ENCODE results near the gene MOK. TPM values are rescaled to one million over a fixed set of nuclear protein-coding genes. Genes with fewer than 3 reads are reported as not detected.

MOK gene
- total RNA-seq, 2 experiments from 2014 or later = 6.5 to 7.4 TPM

DNA sequence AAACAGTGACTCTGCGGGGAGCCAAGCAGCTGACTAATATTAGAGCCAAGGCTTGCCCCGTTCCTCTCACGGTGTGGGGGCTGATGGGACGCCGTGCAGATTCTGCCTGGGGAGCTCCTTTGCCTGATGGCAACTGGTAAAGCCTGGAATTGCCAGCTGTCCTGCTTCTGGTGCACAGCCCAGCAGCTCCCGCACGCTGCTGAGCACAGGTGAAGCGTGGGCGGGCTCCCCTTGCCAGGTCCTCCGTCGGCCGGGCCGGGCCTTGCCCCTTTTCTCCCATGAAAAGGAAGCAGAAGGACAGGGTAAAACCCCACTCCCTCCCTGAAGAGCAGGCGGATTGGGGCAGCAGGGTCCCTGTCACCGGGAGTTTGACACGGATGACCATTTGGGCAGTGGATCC, 86.3 kb downstream of the MOK start:
- DNase-seq = no peak
- no peak overlapping the region for H3K27ac Mint-ChIP-seq
- peaks cover 16% of the 10 kb centered on the region for H3K4me1 Mint-ChIP-seq
- H3K36me3 Mint-ChIP-seq = no peaks in the 10 kb centered on the region
- no peaks in the 10 kb centered on the region for H3K27me3 Mint-ChIP-seq
- H3K9me3 Mint-ChIP-seq = no peaks in the 10 kb centered on the region
- no peak overlapping the region for H3K4me3 Mint-ChIP-seq

DNA sequence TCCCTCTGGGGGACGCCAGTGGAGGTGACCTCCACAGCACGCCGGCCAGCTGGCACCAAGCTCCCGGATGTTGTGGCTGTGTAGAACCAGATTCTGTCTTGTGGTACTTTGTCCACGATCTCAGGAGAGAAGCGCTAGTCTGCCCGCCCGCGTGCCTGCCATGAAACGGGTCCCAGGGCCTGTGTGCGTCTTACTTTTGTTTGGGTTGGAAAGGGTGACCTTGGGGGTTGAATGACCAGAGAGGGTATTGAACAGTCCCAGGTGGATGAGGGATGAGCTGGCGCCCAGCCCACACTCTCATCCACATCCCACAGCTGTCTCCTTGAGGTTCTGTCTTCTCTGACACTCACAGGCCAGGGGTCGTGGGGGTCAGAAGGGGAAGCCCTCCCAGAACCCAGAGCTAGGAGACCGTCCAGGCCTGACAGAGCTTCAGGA, 87.0 kb downstream of the MOK start:
- Mint-ChIP-seq H3K4me1 (peaks cover 16% of the 10 kb centered on the region), H3K36me3 (no peaks in the 10 kb centered on the region), H3K9me3 (no peaks in the 10 kb centered on the region), H3K27me3 (no peaks in the 10 kb centered on the region), H3K4me3 (no peak overlapping the region), H3K27ac (no peak overlapping the region)
- no peak for DNase-seq

DNA sequence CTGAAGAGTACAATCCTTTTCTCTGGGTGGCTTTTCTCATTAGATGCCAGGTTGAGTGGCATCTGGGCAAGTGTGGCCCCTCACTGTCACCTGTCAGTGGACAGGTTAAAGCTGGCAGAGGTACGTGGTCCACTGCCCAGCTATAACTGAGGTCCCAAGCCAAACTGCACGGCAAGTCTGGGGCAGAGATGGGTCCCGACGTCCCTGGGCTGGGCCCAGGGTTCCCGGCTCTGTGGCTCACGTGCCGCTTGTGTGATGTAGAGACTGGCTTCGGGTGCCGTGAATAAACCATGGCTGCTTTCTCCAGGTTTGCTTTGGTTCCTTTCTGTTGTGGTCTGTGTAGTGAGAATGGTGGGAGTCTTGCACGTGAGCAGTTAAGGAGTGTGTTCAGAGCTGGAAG, 87.6 kb downstream of the MOK start:
- Mint-ChIP-seq H3K27ac (no peak overlapping the region), H3K27me3 (no peaks in the 10 kb centered on the region), H3K4me3 (no peak overlapping the region), H3K4me1 (peaks cover 16% of the 10 kb centered on the region), H3K36me3 (no peaks in the 10 kb centered on the region), H3K9me3 (no peaks in the 10 kb centered on the region)
- DNase-seq = no peak

DNA sequence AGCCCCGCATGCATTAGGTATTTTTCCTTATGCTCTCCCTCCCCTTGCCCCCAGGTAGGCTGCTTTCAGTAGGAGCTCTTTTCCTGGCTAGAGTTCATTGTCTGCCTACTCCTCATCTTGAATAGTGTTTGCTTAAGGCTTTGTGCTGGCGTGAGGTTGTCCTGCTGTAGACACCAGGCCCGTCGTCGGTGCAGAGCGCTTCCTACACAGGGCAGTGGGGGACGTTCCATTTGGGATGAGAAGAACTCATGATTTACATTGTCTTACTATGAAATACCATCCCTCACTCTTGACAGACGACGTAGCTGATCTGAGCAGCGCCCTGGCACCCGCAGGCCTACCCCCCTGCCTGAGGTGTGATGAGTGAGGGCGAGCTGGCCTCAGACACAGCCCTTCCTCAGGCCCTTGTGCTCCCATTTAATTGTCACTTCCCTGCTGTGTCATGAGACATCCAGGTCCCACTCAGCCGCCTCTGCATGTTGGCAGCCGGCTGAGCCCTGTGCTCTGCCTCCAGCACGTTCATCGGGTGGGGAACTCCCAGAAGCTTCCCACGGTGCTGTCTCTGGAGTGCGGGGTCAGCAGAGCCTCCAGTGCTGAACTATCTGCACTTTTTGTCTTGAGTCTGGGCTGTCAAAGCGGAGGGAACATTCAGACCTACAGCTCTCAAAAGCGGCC, 89.3 kb downstream of the MOK start:
- peaks cover 13% of the 10 kb centered on the region for H3K4me1 Mint-ChIP-seq
- no peak overlapping the region for H3K27ac Mint-ChIP-seq
- no peak overlapping the region for H3K4me3 Mint-ChIP-seq
- no peaks in the 10 kb centered on the region for H3K36me3 Mint-ChIP-seq
- no peaks in the 10 kb centered on the region for H3K9me3 Mint-ChIP-seq
- DNase-seq = no peak
- no peaks in the 10 kb centered on the region for H3K27me3 Mint-ChIP-seq

DNA sequence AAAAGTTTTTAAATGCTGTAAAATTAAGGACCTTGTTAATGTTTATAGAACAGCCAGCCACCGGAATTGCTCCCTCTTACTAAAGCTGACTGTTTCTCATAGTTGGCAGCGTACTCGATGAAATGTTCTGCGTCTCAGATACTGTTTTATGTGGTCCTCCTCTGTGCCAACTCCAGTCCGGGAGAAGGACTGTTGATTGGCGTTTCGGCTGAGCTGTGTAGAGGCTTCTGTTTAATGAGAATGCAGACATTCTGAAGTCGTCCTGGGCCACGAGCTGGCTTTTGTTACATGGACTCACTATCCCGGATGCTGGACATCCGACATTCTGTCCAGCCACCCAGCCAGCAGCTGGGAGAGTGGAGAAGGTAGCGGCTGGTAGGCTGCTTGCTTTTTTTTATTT, 89.9 kb downstream of the MOK start:
- Mint-ChIP-seq H3K9me3 (no peaks in the 10 kb centered on the region), H3K36me3 (no peaks in the 10 kb centered on the region), H3K27me3 (no peaks in the 10 kb centered on the region), H3K4me1 (peaks cover 12% of the 10 kb centered on the region), H3K4me3 (no peak overlapping the region), H3K27ac (no peak overlapping the region)
- DNase-seq = no peak

DNA sequence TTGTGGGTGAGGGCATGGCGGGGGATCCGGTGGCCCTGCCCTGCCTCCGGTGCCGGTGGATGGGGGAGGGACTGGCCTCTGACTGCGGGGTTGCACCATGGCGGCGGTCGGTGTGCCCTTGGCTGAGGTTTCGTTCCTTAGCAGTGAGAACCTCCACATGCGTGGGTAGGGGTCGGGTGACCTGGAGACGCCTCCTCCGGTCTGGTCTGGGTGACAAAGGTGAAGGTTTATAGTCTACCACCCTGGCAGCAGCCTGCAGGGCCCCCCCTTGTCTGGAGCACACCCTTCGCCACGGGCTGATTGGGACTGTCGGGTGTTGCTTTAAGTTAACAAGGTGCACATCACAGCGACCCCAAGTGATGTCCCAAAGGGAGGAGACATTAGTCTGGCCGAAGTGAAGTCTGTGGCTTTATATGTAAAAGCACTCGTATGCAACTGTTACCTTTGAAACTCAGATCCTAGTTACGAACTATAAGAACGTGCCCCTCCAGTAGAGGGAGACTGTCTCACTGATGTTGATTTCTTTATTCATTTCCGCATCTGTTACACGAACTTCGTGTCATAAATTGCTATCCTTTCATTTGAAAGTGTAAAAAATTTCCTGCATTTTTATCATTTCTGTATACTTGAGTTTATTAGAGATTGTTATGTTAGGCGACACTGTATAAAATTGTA, 90.8 kb downstream of the MOK start:
- Mint-ChIP-seq H3K4me1 (peaks cover 6% of the 10 kb centered on the region), H3K27ac (no peak overlapping the region), H3K4me3 (no peak overlapping the region), H3K27me3 (no peaks in the 10 kb centered on the region), H3K9me3 (no peaks in the 10 kb centered on the region), H3K36me3 (no peaks in the 10 kb centered on the region)
- no peak for DNase-seq

DNA sequence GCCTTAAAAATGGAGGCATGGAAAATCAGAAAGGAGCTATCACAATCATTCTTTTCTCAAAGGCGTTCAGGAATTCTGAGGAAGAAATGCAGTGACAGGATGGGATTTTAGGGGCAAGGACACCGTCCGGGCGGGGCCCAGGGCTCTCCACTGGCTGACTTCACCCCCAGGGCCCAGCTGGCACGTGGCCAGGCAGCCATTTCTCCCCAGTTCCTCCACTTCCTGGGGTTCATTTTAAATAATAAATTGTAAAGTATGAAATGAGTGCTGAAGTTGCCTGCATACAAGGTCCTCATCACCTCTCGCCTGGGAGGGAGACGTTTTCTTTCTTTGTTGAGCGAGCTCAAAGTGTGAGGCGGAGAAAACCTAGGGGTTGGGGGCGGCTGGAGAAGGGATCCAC, 91.5 kb downstream of the MOK start:
- no peak overlapping the region for H3K27ac Mint-ChIP-seq
- no peaks in the 10 kb centered on the region for H3K9me3 Mint-ChIP-seq

DNA sequence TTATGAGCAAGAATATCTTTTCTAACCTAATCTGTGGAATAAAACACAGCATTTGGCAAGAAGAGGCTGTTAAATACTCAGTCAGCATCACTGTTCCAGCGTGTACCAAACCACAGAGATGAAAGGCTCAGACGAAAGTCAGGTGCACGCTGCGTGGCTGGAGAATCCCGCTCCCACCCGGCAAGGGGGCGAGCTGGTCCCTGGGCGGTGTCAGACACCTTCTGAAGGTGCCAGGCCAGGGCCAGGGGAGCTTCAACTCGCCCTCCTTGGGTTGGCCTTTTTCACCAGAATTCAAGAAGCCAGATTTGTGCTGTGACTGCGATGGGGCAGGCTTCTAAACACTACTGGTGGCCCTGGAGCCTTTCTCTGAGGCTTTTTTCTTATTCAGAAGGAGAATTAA, 92.1 kb downstream of the MOK start:
- Mint-ChIP-seq H3K27ac (no peak overlapping the region), H3K36me3 (no peaks in the 10 kb centered on the region), H3K27me3 (no peaks in the 10 kb centered on the region), H3K4me1 (peaks cover 5% of the 10 kb centered on the region), H3K4me3 (no peak overlapping the region), H3K9me3 (no peaks in the 10 kb centered on the region)
- DNase-seq = no peak

More for the DNA sequence above, 91.5 kb downstream of the MOK start:
- peaks cover 6% of the 10 kb centered on the region for H3K4me1 Mint-ChIP-seq
- H3K4me3 Mint-ChIP-seq = no peak overlapping the region
- no peaks in the 10 kb centered on the region for H3K27me3 Mint-ChIP-seq
- no peaks in the 10 kb centered on the region for H3K36me3 Mint-ChIP-seq
- no peak for DNase-seq

DNA sequence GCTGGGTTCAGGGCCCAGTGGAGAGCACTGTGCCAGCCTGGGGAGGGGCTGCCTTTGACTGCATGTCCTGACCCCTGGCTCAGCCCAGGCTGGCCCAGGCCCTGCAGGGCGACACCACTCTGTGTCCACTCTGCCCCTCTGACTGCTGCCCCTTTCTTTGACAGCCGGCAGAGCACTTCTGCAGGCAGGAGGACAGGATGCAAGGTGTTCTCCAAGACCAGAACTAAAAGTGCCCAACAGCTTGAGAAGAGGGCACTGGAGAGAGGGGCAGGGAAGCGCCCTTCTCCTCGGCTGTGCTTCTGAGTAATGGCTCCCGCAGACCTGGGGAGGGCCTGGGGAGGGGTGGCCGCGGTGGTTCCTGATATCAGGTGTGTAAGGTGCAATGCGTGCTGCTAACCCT, 92.6 kb downstream of the MOK start:
- no peaks in the 10 kb centered on the region for H3K9me3 Mint-ChIP-seq
- H3K36me3 Mint-ChIP-seq = no peaks in the 10 kb centered on the region
- no peaks in the 10 kb centered on the region for H3K27me3 Mint-ChIP-seq
- no peak overlapping the region for H3K27ac Mint-ChIP-seq
- H3K4me1 Mint-ChIP-seq = peaks cover 1% of the 10 kb centered on the region
- DNase-seq = no peak
- no peak overlapping the region for H3K4me3 Mint-ChIP-seq

DNA sequence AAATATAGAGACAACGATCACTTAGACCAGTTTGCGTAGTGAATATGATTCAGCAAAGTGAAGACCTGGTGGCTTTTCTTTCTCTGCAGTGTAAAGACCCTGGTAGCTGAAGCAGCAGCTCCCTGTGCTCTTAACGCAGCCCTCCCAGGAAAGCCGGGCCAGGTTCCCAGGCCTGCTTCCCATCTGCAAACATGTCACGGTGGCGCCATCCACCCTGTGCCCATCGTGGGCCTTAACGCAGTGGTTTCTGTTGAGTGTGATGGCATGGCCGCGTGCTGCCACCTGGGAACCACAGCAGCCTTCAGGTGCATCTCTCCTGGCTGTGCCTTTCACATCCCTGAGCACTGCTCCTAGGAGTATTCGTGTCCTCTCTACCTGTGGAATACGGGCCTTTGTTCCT, 93.7 kb downstream of the MOK start:
- no peaks in the 10 kb centered on the region for H3K4me1 Mint-ChIP-seq
- no peak overlapping the region for H3K27ac Mint-ChIP-seq
- H3K9me3 Mint-ChIP-seq = no peaks in the 10 kb centered on the region
- H3K27me3 Mint-ChIP-seq = no peaks in the 10 kb centered on the region
- DNase-seq = no peak
- no peak overlapping the region for H3K4me3 Mint-ChIP-seq
- no peaks in the 10 kb centered on the region for H3K36me3 Mint-ChIP-seq

DNA sequence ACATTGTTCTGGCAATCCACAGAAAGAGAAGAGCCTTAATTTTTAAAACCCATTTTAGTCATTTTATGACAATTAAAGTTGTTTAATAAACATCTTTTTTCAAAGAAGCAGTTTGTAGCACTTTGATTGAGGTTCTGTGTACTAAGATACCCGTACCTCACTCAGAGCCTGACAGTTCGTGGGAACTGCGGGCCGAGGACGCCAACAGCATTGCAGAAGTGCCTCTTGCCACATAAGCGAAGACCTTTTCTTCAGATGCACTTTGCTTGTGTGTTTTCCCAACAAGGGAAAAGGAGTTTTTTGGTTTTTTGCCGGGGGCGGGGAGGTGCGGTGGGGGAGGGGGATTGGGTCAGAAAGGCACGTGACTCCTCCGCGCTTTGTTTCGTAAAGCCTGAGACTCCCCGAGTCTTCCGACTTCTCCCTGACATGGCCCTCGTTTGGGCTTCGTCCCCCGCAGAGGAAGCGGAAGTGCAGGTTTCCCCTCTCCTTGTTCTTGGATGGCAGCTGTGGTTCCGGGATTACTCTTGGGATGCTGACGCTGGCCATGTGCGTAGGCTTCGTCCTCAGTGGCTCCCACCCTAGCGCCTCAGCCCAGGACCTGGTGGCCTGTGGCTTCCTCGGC, 94.4 kb downstream of the MOK start:
- no peaks in the 10 kb centered on the region for H3K36me3 Mint-ChIP-seq
- H3K4me1 Mint-ChIP-seq = peaks cover 2% of the 10 kb centered on the region
- H3K27ac Mint-ChIP-seq = no peak overlapping the region
- H3K27me3 Mint-ChIP-seq = no peaks in the 10 kb centered on the region
- H3K9me3 Mint-ChIP-seq = no peaks in the 10 kb centered on the region
- no peak for DNase-seq
- H3K4me3 Mint-ChIP-seq = no peak overlapping the region

DNA sequence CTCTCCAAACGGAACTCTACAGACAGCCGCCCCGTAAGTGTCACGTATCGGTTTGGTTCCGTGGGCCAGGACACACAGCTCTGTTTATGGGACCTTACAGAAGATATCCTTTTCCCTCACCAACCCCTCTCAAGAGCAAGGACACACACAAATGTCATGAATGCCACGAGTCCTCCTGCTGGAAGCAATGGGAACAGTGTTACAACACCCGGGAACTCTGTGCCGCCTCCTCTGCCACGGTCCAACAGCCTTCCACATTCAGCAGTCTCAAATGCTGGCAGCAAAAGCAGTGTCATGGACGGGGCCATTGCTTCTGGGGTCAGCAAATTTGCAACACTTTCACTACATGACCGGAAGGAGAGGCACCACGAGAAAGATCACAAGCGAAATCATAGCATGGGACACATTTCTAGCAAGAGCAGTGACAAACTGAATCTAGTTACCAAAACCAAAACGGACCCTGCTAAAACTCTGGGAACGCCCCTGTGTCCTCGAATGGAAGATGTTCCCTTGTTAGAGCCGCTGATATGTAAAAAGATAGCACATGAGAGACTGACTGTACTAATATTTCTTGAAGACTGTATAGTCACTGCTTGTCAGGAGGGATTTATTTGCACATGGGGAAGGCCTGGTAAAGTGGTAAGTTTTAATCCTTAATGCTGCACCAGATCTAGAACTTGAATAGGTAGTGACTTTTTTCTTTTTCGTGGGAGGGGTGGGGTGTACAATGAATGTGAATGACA, 95.6 kb downstream of the MOK start:
- Mint-ChIP-seq H3K4me3 (no peak overlapping the region), H3K27ac (peak overlapping the region; percentile 8), H3K36me3 (peaks cover 3% of the 10 kb centered on the region), H3K4me1 (peaks cover 4% of the 10 kb centered on the region), H3K9me3 (no peaks in the 10 kb centered on the region), H3K27me3 (no peaks in the 10 kb centered on the region)
- no peak for DNase-seq

DNA sequence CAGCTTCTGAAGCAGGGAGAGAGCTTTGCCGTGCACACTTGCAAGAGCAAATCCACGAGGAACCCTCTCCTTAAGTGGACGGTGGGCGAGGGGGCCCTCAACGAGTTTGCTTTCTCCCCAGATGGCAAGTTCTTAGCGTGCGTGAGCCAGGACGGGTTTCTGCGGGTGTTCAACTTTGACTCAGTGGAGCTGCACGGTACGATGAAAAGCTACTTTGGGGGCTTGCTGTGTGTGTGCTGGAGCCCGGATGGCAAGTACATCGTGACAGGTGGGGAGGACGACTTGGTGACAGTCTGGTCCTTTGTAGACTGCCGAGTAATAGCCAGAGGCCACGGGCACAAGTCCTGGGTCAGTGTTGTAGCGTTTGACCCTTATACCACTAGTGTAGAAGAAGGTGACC, 96.2 kb downstream of the MOK start:
- peaks cover 4% of the 10 kb centered on the region for H3K4me1 Mint-ChIP-seq
- no peak overlapping the region for H3K4me3 Mint-ChIP-seq
- no peak overlapping the region for H3K27ac Mint-ChIP-seq
- DNase-seq = no peak
- peaks cover 3% of the 10 kb centered on the region for H3K36me3 Mint-ChIP-seq
- H3K27me3 Mint-ChIP-seq = no peaks in the 10 kb centered on the region
- no peaks in the 10 kb centered on the region for H3K9me3 Mint-ChIP-seq

DNA sequence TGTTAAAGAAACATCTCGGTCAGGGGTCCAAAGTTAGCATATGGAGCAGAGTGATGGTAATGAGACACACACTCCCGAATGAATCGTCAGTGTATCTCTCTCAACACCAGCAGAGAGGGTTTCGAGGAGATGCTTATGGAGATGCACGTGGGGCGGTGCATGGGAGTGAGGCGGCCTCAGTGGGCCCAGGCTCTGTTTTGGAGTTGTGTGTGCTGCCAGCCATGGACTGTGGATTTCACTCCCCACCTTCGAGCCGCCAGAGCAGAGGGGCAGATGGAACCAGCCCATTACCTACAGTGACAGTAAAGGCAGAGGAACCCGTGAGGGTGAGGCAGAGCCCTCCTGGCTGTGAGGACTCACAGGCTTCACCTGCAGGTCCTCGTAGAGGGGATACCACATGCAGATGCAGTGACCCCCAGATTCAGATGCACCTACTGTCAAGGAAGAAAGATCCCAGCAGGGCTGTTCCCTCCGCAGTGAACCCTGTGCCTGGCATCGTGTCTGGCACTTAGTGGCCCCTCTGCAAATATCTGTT, 97.1 kb downstream of the MOK start:
- Mint-ChIP-seq H3K27ac (no peak overlapping the region), H3K36me3 (peaks cover 3% of the 10 kb centered on the region), H3K9me3 (no peaks in the 10 kb centered on the region), H3K4me1 (peaks cover 5% of the 10 kb centered on the region), H3K4me3 (no peak overlapping the region), H3K27me3 (no peaks in the 10 kb centered on the region)
- DNase-seq = no peak

DNA sequence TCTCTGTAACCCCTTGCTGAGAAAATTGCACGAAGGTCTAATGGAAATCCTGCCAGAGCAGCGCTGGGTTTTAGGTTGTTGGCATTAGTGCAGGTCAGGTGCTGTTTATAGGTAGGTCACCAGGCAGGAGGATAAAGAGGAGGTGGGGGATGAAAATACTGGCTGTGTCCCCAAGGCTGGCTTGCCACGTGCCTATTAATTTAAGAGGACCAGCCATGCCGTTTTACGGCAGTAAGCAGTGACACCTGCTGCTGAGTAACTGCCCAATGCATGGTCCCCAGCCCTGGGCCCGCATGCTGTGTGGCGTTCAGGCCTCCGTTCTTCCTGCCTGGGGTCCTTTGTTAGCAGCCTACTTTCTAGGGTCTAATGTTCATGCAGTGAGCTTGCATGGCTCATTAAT, 98.0 kb downstream of the MOK start:
- H3K4me3 Mint-ChIP-seq = no peak overlapping the region
- H3K9me3 Mint-ChIP-seq = no peaks in the 10 kb centered on the region
- H3K36me3 Mint-ChIP-seq = peaks cover 3% of the 10 kb centered on the region
- DNase-seq = no peak
- H3K27me3 Mint-ChIP-seq = no peaks in the 10 kb centered on the region
- H3K4me1 Mint-ChIP-seq = peaks cover 9% of the 10 kb centered on the region
- H3K27ac Mint-ChIP-seq = no peak overlapping the region

Measured in activated naive CD8-positive, alpha-beta T cell treated with anti-CD3 and anti-CD28 coated beads for 36 hours (primary cell).